Stimulated activated CD8-positive, alpha-beta memory T cell treated with anti-CD3 and anti-CD28 coated beads, Interleukin-7, amount 100 ng/mL, for 1 hour (primary cell): Measurements from ENCODE around the gene WDR88.
"Not testable (repeated sequence)": the region's sequence is repeated elsewhere in the genome, so short reads cannot be mapped to it uniquely, and the experiment has no call there.

Experiments
- DNase-seq, 2 donors: peaks; one replicate each; pipeline ENCODE4 v3.0.0-alpha.2; 2020; ENCODE audit warnings: low read depth in 2 of 2

Gene WDR88

DNA sequence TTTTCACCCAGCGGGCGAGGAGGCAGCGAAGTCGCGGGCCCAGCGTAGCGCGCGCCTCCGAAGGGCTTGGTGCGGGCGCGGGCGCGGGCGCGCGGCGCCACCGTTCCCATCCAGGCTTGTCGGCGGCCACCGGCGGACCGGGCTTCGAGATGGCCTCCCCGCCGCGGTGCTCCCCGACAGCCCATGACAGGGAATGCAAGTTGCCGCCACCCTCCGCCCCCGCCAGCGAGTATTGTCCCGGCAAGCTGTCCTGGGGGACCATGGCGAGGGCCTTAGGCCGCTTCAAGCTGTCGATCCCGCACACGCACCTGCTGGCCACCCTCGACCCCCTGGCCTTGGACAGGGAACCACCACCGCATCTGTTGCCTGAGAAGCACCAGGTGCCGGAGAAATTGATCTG, at the start of gene WDR88:
Gene WDR88 (plus strand): TSS at position 94 of the 400 bp plus-strand sequence. CDS start 56 bp downstream, at position 150.
- no peak for DNase-seq

DNA sequence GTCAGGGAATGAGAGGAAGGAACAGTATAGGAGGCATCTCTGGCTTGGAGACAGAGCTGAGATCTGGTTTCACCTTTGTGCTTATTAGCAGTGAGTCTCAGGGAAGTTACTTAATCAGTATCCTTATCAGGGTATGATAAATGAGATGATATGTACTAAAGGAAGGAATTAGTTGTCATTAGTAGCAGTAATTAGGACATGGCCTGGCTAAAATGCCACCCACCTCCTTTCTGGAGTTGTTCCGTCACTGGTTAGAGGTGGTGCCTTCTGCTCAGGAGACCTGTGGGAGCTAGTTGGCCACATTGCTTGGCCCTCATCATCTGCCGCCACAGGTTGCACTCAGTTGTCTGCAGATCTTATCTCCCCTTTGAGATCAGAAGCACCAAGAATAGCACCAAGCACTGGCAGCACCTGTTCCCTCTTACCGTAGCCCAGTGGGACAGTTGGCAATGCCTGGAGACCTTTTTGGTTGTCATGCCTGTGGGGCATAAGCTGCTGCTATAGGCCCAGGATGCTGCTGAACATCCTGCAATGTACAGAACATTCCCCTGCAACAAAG, 46.3 kb upstream of the WDR88 start:
- no peak for DNase-seq

GRCh38 chr19:33086955-33087354, 45.0 kb upstream of the WDR88 start:
- no peak for DNase-seq

GRCh38 chr19:33089010-33089409, 42.9 kb upstream of the WDR88 start:
- no peak for DNase-seq

DNA sequence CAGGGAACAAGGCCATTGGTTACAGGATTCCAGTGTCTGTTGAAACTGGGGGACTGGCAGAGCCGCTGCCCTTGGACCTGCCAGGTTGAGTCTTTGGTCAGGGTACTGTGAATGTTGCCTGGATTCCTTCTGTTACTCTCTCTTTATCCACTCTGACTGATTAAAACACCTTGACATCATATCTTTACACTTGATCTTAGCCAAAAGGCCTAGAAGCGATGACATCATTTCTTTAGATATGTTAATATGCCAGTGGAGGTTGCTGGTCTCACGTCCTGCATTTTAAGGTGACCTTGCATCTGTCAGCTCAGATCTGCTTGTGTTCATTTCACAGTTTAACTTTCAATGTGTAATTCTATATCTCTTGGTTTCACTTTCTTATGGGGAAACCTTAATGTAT, 41.7 kb upstream of the WDR88 start:
- DNase-seq = no peak

DNA sequence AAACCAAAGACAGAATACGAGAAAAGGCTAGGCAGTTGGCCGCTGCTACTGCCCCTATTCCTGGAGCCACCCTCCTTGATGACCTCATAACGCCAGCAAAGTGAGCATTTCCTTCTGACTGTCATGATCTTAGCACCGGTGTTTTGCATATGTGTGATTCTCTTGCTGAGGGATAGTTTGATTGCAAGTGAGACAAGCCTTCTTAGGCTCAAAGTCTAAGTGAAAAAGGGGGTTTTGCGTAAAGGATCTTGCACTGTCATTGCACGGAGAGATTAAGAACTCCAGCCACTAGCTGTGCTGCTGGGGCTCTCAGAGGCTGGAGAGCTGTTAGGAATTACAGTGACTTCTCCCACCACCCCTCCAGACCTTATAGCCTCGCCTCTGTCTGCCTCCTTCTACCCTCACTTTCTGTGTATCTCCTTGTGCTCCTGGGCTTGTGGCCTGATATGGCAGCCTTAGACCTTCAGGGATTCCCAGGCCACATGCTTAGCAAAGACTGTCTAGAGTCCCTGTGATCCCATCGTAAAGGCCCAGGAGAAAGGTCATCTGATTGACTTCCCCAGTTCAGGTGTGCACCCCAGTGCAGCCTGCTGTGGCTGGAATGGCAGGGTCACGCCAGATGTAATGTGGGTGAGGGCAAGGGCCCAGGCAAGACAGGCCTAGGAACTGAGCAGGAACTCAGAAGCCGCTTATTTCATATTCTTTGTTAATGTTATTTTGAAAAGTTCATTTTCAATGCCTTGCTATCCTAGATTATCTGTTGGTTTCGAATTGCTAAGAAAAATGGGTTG, 38.3 kb upstream of the WDR88 start:
- DNase-seq = no peak

- no peak for DNase-seq
Measured at GRCh38 chr19:33094436-33095067, 37.4 kb upstream of the WDR88 start.

GRCh38 chr19:33096005-33096404, 35.9 kb upstream of the WDR88 start:
- no peak for DNase-seq

DNA sequence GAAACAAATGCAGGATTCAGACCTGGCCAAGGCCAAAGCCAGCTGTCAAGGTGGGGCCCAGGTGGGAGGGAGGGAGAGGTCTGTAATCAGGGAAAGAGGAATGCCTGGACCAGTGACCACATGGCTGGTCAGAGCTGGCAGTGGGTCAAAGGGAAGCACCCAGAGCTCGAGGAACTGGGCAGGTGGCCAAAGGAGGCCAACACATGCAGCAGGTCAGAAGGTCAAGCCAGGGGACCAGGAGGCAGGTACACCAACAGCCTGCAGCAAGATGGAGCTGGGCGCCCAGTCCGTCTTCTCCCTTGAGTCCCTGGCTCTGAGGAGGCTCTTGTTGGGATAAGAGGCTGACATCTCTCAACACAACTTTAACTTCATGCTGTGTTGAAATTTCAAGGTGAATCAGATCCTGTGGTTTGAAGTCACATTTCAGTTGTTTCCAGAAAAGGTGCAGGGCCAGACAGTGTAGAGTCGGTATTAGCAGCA, 33.8 kb upstream of the WDR88 start:
- no peak for DNase-seq

DNA sequence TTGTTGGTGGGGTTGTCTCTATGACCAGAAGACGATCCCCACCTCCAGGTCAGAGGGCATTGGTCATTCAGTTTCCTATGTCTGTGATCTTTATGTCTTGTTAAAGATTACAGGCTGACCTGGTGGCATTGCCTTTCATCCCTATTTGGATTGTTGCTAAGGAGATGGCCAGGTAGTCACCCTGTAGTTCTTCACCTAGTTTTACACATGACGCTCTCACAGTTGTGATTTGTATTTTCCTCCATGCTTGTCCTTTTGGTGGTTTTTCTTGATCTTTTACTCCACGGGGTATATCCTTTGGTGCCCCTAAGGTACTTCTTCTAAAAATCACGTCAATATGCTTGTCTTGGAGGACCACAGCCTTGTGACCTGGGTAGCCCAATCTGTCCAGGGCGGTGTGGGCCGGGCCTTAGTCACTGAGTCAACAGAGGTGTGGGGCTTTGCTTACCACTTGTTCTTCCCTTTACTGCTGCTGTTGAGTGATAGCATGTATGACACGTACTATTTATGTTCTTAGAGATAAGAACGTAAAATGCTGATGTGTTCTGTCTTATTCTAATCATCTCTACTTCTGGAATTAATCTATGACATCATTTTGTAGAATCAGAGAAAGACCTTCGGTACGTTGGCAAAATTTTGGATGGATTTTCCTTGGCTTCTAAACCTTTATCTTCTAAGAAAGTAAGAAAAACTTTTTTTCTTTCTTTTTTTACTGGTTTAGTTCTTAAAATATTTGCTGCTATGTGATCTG, 30.8 kb upstream of the WDR88 start:
- DNase-seq = no peak

DNA sequence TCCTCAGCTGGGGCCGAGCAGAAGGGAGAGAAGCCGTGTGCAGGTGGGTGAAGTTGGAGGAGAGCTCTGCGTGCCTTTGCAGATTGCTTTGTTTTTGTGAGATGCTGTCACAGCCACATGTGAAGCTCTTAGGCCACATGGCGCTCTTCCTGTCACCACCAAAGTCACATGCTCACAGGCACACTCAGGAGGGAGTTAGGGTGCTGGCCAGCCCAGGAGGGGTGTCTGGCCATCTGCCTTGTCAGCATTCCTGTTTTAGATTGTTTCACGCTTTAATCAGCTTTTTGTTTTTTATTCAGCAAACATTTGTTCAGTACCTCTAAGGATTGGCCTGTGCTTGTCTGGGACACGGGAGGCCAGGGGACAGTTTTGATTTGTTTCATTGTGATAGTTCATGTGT, 29.0 kb upstream of the WDR88 start:
- no peak for DNase-seq

- DNase-seq = no peak
Measured at GRCh38 chr19:33108161-33108560, 23.8 kb upstream of the WDR88 start.

- no peak for DNase-seq
Measured at GRCh38 chr19:33110137-33110910, 21.6 kb upstream of the WDR88 start.

DNA sequence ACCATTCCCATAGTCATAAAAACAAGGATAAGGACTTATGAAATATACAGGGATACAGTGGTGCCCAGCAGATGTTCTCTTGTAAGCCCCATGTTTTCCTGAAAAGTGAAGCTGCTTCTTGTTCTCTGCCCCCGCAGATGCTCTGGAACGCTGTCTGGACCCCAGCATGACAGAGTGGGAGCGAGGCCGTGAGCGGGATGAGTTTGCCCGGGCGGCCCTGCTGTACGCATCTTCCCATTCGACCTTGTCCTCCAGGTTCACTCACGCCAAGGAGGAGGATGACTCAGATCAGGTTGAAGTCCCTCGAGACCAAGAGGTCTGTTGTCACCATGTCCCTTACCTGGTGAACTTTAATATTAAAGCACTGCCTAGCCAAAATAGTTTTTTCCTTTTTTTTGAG, 20.3 kb upstream of the WDR88 start:
- DNase-seq = no peak

DNA sequence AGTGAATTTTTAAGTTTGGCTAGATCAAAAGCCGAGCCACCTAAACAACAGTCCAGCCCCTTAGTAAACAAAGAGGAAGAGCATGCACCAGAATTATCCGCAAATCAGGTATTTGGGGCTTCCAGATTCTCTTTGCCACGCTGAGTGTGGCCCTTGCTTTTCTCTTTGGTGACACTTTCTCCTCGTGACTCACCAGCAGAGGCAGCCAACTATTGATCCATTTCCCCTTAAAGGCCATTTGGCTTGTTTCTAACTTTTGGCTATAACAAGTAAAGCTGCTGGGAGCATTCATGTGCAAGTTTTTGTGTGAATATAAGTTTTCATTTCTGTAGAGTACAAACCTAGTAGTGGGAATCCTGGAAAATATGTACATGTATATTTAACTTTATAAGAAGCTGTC, 17.6 kb upstream of the WDR88 start:
- DNase-seq = no peak

DNA sequence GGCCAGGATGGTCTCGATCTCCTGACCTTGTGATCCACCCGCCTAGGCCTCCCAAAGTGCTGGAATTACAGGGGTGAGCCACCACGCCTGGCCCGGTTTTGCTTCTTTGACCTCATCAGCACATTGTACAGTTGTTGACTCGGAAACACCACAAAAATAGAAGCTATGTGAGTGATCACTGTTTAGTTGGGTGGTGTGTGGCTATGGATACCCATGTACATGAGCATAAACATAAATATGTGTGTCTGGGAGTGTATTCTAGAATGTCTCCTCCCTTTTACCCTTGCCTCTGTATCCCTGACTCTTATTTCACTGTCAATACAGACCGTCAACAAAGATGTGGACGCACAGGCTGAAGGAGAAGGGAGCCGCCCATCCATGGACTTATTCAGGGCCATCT, 14.4 kb upstream of the WDR88 start:
- DNase-seq = no peak

- no peak for DNase-seq
Measured at GRCh38 chr19:33118643-33119042, 13.3 kb upstream of the WDR88 start.

GRCh38 chr19:33124207-33125098, 7.5 kb upstream of the WDR88 start:
- no peak for DNase-seq

DNA sequence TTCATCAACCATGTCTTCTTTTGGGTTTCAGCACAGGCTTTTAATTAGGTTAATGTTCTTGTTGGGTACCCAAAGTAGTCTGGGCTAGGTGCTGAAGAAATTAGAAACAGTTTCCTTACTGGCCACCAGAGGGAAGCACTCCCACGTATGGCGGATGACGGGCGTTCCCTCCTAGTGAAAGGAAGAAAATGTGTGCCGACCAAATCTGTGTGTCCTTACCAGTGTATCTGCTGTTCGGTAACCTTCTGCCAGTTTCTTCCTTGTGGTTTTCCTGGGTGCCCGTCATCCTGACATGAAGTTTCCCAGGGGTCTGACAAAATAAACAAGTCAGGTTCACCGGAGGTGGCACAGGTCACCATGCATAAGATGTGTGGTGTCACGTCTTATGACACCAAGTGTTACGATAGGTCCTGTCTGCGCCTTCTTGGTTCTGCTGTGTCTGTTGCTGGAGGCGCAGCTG, 6.0 kb upstream of the WDR88 start:
- no peak for DNase-seq

DNA sequence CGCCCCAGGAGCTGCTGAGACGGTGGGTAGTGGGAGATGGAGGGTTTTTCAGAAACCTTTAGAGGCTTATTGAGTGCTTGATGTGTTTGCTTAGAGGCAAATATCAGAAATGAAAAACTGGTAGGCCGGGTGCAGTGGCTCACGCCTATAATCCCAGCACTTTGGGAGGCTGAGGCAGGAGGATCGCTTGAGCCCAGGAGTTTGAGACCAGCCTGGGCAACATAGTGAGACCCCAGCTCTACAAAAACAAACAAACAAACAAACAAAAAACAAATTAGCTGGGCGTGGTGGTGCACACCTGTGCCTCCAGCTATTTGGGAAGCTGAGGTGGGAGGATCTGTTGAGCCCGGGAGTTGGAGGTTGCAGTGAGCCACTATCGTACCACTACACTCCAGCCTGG, 5.2 kb upstream of the WDR88 start:
- DNase-seq = not testable (repeated sequence)
